OCI-LY3 (cell line): ENCODE data around the gene PRR12.

Source experiments
- H2AFZ ChIP-seq: fragments of 200-600, 300-600 bp; shearing (Covaris generic); 2 replicates; pipeline ENCODE4 v1.6.0; 2014; ENCODE audit warnings: antibody characterized with exemption, low read depth, low read length
- H3K27ac ChIP-seq: fragments of 200-600, 300-600 bp; sonication (generic); 2 replicates; pipeline ENCODE4 v1.5.1; 2014; ENCODE audit warnings: mild to moderate bottlenecking, low read length, moderate library complexity, mixed read lengths
- H3K27me3 ChIP-seq: fragments of 200-600, 300-600 bp; sonication (generic); 2 replicates; pipeline ENCODE4 v1.6.1; 2014; ENCODE audit warnings: low read depth, low read length, mixed read lengths
- H3K36me3 ChIP-seq: fragments of 200-600, 300-600 bp; sonication (generic); replicated peaks from 2 replicates; pipeline ENCODE3; 2014; ENCODE audit warnings: low read depth, low read length, mixed read lengths
- H3K4me1 ChIP-seq: fragments of 300-600, 200-600 bp; sonication (generic); 2 replicates; pipeline ENCODE4 v1.6.1; 2014; ENCODE audit warnings: low read length, mixed read lengths
- H3K4me2 ChIP-seq: fragments of 200-600, 300-600 bp; sonication (generic); 2 replicates; pipeline ENCODE4 v1.6.1; 2014; ENCODE audit warnings: low read length, mixed read lengths
- H3K4me3 ChIP-seq: fragments of 300-600, 200-600 bp; sonication (generic); 2 replicates; pipeline ENCODE4 v1.5.1; 2014; ENCODE audit warnings: antibody characterized with exemption, mild to moderate bottlenecking, low read length, moderate library complexity
- H3K79me2 ChIP-seq: fragments of 300-600, 200-600 bp; shearing (Covaris generic); 2 replicates; pipeline ENCODE4 v1.6.1; 2014; ENCODE audit warnings: mild to moderate bottlenecking, low read length, mixed read lengths
- H3K9ac ChIP-seq: fragments of 300-600, 200-600 bp; shearing (Covaris generic); 2 replicates; pipeline ENCODE4 v1.6.0; 2014; ENCODE audit warnings: mild to moderate bottlenecking, low read length, moderate library complexity
- H3K9me3 ChIP-seq: fragments of 200-600, 300-600 bp; shearing (Covaris generic); 2 replicates; pipeline ENCODE4 v1.6.1; 2014; ENCODE audit warnings: low read length, mixed read lengths; ENCODE audit not compliant: insufficient read depth
- H4K20me1 ChIP-seq: fragments of 200-600, 300-600 bp; sonication (generic); 2 replicates; pipeline ENCODE4 v1.6.1; 2016; ENCODE audit warnings: low read length, mixed read lengths; ENCODE audit not compliant: insufficient read depth
- EZH2phosphoT487 ChIP-seq: fragments of 200-600 bp; shearing (Covaris generic); IDR thresholded peaks from 2 replicates; pipeline ENCODE4 v1.6.1; 2018; ENCODE audit warnings: antibody characterized with exemption, mixed run types, low read depth
- TF ChIP-seq, protein P1 (sequence below): fragments of 200-600, 300-600 bp; sonication (generic); IDR thresholded peaks from 2 replicates; pipeline ENCODE4 v1.5.1; 2014; ENCODE audit warnings: antibody characterized with exemption, low read length, low read depth

PRR12 gene

DNA sequence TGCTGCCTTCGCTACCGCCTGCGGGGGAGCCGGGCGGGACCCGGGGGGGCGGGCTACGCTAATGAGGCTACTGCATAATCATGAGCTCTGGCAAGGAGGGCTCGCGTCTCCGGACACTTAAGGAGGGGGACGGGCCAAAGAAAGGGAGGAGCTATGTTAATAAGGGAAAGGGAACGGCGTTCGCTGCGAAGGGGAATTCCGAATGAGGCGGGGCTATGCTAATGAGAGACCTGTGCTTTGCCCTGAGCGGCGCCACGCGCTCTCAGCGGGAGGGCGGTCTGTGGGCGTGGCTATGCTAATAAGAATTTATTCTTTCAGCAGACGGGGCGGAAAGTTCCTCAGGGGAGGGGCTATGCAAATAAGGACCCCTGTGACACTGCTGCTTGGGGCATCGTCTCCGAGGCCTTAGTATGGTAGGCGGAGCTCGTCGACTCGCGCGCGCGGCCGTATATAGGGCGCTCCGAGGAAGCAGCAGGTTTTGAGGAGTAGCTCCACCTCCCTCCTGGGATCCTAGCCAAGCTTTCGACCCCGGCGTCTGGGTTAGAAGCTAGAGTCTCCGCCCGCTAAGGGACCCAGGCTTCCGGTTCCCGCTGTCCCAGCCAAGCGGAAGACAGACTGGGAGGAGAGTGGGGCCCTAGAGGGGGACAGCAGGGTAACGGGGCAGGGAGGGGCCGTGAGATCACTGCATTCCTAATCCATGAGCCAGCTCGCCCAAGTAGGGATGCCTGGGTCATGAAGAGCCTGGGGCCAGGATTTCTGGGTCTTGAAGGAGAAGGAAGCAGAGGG lies 49.3 kb downstream of the PRR12 start, which contains the start of gene RRAS:
Gene RRAS, minus strand, starts transcription at position 31 of the 786 bp plus-strand sequence. CDS start 45 bp downstream, outside the sequence.
- H3K4me1 ChIP-seq, result peaks cover 15% of the 10 kb centered on the region
- peak within 1 kb of the TSS; percentile 86 for H3K4me2 ChIP-seq
- TF ChIP-seq, protein P1, sequence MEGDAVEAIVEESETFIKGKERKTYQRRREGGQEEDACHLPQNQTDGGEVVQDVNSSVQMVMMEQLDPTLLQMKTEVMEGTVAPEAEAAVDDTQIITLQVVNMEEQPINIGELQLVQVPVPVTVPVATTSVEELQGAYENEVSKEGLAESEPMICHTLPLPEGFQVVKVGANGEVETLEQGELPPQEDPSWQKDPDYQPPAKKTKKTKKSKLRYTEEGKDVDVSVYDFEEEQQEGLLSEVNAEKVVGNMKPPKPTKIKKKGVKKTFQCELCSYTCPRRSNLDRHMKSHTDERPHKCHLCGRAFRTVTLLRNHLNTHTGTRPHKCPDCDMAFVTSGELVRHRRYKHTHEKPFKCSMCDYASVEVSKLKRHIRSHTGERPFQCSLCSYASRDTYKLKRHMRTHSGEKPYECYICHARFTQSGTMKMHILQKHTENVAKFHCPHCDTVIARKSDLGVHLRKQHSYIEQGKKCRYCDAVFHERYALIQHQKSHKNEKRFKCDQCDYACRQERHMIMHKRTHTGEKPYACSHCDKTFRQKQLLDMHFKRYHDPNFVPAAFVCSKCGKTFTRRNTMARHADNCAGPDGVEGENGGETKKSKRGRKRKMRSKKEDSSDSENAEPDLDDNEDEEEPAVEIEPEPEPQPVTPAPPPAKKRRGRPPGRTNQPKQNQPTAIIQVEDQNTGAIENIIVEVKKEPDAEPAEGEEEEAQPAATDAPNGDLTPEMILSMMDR, result no peak
- TF ChIP-seq EZH2phosphoT487, result no peak
- peak within 1 kb of the TSS; percentile 93 for H3K4me3 ChIP-seq
- H3K27me3 ChIP-seq, result peaks cover 8% of the 10 kb centered on the region
- peak within 1 kb of the TSS; percentile 3; the same call in 1 of the 2 replicates for H2AFZ ChIP-seq
- H3K79me2 ChIP-seq, result peaks cover 37% of the 10 kb centered on the region
- H3K36me3 ChIP-seq, result peaks cover 5% of the 10 kb centered on the region
- H3K27ac ChIP-seq, result peak within 1 kb of the TSS; percentile 91
- H3K9me3 ChIP-seq, result no peaks in the 10 kb centered on the region
- peak within 1 kb of the TSS; percentile 98 for H3K9ac ChIP-seq
- peaks cover 3% of the 10 kb centered on the region; the same call in 1 of the 2 replicates for H4K20me1 ChIP-seq

DNA sequence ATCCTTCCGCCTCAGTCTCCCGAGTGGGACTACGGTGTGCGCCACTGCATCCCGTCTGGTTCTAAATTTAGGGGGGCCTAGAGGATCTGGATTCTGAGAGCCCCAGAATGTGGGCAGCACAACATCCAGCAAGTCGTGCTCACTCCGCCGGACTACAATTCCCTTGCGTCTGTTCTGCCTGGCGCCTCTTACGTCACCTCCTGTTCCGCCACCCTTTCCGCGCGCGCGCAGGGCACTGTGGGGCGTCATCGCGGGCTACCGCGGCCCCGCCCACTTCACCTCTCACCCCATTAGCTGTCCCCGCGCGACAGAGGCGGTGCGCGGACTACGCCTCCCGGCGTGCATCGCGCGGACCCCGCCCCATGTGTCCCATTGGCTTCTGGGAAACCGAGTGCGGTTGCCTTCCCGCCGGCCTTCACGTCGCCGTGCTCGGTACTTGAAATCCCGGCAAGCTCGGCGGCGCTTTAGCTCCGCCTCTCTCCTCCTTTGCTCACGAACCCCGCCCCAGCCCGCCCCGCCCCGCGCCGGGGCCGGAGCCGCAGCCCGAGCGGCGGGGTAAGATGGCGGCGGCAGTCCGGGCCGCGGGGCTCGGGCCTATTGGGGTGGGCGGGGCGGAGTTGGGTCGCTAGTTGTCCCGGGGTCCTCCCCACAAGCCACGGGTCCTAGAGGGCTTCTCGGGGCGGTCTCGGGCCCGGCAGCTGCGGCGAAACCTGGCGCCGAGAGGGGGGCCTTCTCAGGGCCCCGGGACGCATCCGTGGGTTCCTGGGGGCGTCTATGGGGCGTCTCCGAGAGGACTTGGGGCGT lies 50.9 kb downstream of the PRR12 start, which contains the start of gene SCAF1:
Gene SCAF1, plus strand, starts transcription at position 522 of the 804 bp plus-strand sequence. CDS start 2,818 bp downstream, outside the sequence.
- Histone ChIP-seq H3K4me2 (peak within 1 kb of the TSS; percentile 82), H3K9ac (peak within 1 kb of the TSS; percentile 99), H3K9me3 (no peaks in the 10 kb centered on the region), H3K36me3 (peaks cover 10% of the 10 kb centered on the region), H3K27ac (peak within 1 kb of the TSS; percentile 91), H4K20me1 (peaks cover 3% of the 10 kb centered on the region; the same call in 1 of the 2 replicates), H2AFZ (no peak within 1 kb of the TSS), H3K4me1 (peaks cover 15% of the 10 kb centered on the region), H3K79me2 (peaks cover 52% of the 10 kb centered on the region), H3K27me3 (peaks cover 8% of the 10 kb centered on the region), H3K4me3 (peak within 1 kb of the TSS; percentile 93)
- TF ChIP-seq, protein P1, result no peak
- TF ChIP-seq EZH2phosphoT487, result no peak

DNA sequence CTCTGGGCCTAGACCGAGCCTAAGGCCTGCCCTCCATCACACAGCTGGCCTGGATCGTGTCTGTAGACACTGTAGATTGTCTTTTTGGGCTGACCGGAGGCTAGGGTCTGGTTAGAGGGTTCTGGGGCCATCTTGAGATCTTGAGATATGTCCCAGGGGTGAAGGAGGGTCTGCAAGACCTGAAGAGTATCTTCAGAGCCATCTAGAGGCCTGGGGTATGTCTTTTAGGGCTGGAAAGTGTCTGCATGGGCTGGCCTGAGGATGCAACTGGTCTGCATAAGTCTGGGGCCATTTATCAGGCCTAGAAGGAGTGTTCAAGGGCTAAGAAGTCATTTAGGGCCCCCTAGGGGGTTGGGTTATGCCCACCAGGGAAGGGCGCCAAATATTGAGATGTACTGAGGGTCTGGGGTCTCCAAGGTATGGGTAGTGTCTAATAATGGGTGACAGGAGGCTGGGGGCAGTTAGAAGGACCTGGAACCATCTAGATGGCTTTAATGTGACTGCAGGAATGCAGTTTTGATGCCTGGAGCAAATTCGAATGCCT lies 51.6 kb downstream of the PRR12 start:
- peaks cover 14% of the 10 kb centered on the region for H3K36me3 ChIP-seq
- H3K4me1 ChIP-seq, result peaks cover 15% of the 10 kb centered on the region
- peak overlapping the region; percentile 65 for H3K27ac ChIP-seq
- peaks cover 58% of the 10 kb centered on the region for H3K79me2 ChIP-seq
- peaks cover 3% of the 10 kb centered on the region; the same call in 1 of the 2 replicates for H4K20me1 ChIP-seq
- H3K9me3 ChIP-seq, result no peaks in the 10 kb centered on the region
- no peak overlapping the region for H2AFZ ChIP-seq
- TF ChIP-seq, protein P1, result no peak
- TF ChIP-seq EZH2phosphoT487, result no peak
- H3K27me3 ChIP-seq, result peaks cover 8% of the 10 kb centered on the region
- H3K4me2 ChIP-seq, result peak overlapping the region; percentile 82
- H3K4me3 ChIP-seq, result peak overlapping the region; percentile 92
- H3K9ac ChIP-seq, result peak overlapping the region; percentile 99
